GM21786 (cell line): ENCODE data around the gene HTATIP2.
"Not testable (repeated sequence)": the region's sequence is repeated elsewhere in the genome, so short reads cannot be mapped to it uniquely, and the experiment has no call there.

Source experiments
- ATAC-seq: cut with Tn5 transposase; IDR thresholded peaks from one replicate; pipeline ENCODE4 v1.9.1; 2021; ENCODE audit not compliant: unreplicated experiment

Gene HTATIP2

DNA sequence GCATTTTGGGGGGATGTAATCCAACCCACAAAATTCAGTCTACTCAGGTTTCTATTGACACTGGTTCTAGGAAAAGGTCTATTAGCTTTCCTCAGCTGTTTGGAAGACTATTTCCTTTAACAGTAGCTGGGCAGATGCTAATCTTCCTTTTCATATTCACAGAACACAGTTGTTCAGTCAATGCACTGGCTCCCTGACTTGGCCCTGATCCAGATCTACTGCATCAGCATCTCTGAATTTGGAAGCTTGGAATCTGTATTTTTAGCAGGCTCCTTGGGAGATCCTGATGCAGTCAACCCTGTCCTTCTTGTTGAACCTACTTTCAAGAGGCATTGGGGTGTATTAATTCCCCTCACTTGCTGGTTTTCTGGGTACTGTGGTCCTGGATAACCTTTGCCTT, 6.3 kb downstream of the HTATIP2 start:
- no peak for ATAC-seq

DNA sequence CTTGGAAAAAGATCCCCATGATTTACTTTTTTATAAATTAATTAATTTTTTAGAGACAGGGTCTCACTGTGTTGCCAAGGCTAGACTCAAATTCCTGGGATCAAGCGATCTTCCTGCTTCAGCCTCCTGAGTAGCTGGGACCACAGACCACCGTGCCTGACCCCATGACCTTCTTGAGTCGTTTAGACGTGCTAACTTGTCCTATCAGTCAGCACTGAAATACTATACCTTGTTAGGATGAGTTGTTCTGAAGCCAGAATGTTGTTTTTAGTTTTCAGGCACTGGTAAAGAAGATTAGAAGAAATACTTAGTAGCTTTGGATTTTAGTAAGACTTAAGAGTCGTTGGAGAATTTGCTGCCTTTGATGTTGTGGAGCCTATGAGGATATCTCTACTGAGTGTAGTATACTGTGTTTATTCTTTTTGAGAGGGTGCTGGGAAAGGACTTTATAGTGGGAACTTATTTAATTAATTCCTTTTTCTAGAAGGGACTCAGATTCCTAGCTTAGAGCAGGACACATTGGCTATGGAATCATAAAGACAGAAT, 8.6 kb downstream of the HTATIP2 start:
- ATAC-seq, result no peak

DNA sequence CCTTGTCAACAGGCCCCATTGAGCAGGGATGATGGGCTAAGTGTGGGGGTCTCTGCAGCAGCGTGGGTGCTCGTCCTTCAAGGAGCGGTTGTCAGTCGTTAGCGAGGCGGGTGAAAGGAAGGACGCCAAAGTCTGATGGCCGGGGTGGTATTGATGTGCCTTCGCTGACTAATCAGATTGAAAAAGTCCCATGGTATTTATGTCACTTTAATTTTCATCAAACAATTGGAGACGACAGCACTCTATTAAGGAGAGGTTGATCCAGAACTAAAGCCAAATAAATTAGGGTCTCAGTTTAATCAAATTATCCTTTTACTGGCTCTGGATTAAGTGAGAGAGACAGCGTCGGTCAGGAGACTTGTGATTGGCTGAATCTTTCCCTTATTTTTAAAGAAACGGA, 9.6 kb downstream of the HTATIP2 start:
- ATAC-seq, result no peak

DNA sequence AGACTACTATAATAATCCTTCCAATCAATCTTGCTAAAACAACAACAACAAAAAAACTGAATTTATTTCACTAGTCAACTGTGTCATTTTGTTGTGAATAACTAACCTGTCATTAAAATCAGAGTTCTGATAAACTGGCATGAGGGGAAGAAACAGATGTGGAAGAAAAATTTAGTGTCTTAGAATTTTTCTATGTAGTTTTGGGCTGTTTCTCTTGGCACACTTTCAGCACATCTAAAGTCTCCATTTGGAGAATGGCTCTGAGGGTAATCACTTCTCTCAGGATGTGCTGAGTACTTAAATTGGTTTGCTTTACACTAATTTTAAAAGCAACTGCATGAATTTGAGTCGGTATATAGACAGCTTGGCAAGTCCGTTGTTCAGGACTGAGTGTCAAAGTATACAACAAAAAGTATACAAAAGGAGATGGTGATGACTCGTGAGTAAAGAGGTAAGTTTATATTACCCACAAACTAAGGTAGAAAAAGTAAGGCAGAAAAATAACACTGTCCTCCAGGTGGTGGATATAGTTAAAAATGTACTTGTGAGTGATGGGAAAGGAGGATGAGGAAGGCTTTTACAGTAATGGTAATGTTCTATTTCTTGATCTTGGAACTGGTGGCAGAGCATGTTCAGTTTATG, 10.2 kb downstream of the HTATIP2 start:
- no peak for ATAC-seq

DNA sequence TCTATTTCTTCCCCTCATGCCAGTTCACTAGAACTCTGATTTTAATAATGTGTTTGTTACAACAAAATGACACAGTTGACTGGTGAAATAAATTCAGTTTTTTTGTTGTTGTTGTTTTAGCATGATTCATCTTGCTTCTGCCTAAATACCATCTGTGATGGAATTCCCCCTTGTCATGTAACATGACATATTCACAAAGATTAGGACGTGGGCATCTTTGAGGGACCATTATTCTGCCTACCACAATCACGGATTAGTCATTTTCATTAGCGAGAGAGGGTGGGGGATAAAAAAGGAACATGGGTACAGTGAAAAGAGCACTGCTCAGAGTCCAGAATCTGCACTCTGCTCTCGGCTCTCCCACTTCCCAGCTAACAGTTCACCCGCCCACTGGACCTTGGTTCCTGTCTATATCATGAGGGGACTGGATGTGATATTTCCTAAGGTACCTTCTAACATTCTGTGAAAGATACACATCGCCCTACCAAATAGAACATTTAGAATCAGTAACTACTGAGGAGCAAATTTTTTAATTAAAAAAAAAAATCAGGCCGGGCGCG, 11.3 kb downstream of the HTATIP2 start:
- no peak for ATAC-seq

DNA sequence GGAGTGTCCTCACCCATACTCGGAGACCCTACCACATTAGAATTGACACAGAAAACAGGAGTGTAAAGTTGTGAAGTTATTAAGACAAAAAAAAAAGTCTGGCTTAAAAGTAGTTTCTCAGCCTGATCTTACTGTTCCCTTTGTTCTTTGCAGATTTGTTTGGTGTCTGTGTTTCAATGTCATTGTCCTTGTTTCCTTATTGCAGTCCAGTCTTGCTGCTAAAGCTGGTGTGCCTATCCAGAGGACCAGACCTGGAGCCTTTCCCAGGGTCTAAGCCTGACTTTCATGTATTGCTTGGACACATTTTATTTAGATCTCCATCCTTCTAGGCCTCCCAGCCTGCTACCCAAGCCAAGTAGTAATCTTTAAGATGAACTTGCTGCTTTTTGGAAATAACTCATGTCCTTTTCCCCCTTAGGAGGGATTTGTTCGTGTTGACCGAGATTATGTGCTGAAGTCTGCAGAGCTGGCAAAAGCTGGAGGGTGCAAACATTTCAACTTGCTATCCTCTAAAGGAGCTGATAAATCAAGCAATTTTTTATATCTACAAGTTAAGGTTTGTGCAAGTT, 12.7 kb downstream of the HTATIP2 start:
- ATAC-seq, result no peak

DNA sequence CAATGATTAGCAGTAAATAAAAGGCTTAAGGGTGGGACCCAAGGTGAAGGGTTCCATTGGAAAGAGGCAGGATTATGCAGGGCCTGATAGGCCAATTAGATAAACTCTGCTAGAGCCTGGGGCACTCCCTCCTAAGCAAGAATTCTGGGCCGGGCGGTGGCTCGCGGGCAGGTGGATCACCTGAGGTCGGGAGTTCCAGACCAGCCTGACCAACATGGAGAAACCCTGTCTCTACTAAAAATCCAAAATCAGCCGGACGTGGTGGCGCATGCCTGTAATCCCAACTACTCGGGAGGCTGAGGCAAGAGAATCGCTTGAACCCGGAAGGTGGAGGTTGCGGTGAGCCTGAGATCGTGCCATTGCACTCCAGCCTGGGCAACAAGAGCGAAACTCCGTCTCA, 22.5 kb downstream of the HTATIP2 start:
- not testable (repeated sequence) for ATAC-seq

DNA sequence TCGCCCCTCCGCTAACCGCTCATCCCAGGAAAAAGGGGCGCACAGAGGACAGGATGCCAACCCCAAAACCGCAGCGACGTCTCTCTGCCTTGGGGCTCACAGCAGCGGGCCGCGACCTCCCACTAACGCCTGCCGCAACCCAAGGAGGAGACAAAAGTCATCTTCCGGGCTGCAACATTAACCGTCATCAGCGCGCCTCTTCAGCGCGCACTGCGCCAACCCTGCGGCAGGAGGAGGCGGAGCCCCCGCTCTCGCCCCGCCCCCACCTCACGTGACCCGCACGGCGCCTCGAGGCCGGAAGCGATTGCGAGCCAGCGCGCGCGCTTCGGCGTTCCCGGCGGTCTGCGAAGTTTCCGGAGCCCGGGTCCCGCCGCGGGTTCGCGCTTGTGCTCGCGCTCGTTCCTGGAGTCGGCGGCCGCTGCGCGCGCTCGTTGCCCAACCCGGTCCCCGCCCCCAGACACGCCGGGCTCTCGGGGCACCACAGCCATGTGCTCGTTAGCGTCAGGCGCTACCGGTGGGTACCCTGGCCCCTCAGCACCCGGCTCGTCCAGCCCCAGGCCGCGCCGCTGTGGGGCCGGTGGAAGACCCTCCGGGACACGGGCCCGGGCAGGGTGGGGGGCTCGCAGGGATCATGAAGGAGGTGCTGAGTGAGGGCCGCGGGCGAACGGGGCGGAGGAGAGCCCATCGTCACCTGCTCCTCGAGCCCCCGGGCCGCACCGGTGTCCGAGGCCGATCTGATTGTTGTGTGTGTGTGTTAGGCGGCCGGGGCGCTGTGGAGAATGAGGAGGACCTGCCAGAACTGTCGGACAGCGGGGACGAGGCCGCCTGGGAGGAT, 24.0 kb downstream of the HTATIP2 start, which contains the start of gene PRMT3:
TSS of gene PRMT3 (plus strand) at position 456 of the 835 bp plus-strand sequence. CDS start at position 487, 31 bp downstream.
- peak; percentile 75 for ATAC-seq

DNA sequence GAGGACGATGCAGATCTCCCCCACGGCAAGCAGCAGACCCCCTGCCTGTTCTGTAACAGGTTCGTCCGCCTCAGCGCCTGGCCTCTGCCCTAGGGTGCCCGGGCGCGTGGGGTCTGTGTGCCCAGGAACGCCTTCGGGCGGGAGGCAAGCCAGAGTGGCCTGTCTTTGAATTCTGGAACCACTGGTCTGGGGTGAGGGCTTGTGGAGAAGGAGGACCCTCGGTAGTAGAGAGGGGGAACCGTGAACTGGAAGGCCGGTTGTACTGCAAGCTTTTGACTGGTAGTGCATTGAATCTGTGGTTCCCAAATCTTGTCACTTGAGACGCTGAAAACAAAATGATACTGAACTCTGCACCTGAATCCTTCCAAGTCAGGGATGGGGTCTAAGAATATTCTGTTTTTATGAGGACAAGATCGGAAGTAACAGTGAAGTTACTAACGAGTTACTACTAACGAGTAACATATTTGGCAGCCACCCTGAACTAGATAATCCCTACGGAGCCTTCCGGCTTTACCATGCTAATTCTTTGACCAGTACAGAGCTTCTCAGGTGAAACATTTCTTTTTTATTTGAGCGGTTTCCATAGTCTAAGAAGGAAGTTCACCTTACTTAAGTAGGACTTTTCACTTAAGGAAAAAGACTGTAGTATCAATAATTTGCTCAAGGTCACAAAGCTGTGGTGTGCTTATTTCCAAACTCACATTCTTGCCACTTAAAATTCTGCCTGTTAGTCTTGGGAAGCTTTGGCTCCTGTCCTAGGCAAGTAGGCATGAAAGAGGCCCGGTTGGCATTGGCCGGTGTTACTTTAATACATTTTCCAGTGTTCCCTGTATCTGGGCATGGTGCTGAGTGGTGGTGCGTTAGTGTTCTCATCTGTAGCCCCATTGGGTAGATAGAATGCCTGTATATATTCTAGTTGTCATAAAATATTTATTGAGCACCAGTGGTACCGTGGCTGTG, 24.9 kb downstream of the HTATIP2 start:
- peak; percentile 12 for ATAC-seq

DNA sequence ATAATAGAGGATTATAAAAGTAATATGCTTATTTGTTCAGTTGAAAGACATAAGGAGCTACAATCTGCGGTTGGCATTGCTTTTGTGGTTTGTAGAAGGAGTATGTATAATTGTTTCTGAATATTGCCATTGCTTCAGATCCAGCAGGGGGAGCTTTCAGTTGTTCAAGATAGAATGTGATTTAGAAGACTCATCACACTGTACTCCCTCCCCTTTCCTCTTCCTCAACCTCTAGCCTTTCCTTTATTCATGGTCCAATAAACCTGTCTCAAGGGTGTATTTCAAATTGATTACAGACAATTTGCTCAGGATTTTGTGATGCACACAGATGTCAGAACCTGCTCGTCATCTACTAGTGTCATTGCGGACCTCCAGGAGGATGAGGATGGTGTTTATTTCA, 33.8 kb downstream of the HTATIP2 start:
- ATAC-seq, result peak; percentile 94

DNA sequence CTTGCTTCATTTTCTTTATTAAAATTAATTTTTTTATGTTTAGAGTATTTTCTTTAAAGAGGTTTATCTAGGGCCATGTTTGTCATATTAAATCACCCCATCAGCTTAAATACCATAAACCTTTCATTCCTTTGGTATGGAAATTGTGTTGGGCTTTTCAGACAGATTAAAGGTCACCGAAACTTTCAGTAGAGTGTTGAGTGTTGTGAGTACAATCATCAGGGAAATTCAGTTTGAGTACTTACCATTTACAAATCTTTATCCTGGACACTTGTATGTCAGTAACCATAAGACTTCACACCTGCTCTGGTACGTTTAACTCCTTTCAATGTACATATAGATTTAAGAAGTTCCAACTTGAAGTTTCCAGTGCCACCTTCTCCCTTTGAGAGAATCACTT, 36.0 kb downstream of the HTATIP2 start:
- no peak for ATAC-seq

DNA sequence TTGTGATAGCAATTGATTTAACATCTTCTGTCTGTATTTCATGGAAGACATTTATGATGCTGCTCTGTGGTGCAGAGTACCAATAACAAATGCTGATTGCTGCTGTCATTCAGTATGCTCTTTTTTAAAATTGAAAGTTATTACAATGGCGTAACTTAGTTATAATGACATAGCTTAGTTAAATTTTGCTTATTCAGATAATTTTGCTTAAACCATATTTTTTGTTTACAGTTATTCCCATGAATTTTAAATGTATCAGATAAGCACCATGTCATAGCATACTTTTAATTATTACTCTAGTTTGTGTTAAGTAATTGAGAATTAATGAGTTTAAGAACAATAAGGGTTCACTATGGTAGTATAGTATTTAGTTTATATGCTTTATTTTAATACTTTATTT, 39.5 kb downstream of the HTATIP2 start:
- no peak for ATAC-seq

DNA sequence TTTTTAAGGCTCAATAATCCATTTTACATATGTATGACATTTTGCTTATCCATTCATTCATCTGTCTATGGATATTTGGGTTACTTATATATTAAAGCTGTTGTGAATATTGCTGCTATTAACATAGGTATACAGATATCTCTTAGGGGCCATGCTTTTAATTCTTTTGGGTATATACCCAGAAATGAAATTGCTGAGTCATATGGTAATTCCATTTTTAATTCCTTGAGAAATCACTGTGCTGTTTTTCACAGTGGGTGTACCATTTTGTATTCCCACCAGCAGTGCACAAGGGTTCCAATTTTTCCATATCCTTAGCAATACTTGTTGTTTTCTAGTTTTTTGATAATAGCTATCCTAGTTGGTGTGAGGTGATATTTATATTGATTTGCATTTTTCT, 43.0 kb downstream of the HTATIP2 start:
- ATAC-seq, result no peak

DNA sequence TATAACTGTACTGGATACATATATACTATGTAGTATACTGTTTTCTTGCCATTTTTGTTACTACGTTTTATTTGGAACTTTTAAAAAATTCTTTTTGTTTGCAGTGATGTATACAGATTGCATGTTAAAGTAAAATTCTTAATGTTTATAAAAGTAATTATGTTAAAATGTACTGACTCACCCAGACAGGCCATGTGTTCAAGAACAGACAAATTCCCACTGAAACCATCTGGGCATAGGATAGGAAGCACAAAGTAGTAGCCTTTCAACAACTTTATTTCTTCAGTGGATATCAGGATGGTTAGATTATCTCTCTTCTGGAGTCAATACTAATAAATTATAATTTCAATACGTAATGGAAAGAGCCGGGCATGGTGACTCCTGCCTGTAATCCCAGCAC, 43.8 kb downstream of the HTATIP2 start:
- ATAC-seq, result no peak

DNA sequence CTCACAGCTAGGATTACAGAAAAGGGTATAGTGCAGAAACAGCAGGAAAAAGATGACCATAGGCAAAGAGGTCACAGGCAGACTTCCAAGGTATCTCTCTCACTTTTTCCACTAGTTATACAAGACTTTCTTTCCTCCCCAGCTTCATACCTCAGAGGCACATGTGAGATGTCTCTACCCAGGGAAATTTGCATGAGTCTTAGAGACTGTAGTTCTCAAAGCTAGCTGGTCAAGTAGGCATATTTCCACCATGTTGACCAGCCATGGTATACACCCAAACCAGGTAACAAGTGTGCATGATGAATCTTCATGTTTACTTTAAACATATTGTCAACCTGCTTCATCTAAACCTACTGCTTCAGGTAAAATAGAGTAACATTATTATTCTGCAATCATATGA, 51.9 kb downstream of the HTATIP2 start:
- ATAC-seq, result no peak

DNA sequence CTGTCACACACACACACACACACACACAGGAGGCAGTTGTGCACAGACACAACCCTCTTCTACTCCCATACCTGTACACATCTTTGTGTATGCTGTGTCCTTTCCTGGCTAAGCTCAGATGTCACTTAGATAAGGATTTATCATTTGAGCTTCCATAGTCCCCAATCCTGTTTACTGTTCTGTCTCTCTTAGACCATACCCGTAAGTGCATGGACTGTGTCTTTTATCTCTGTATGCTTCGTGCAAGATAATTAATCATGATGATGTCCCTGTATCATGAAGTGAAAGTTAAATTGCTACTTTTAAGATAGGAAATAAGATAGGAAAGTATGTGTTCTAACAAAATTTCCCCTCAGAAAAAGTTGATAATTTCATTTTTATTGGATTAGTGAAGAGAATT, 54.3 kb downstream of the HTATIP2 start:
- no peak for ATAC-seq

DNA sequence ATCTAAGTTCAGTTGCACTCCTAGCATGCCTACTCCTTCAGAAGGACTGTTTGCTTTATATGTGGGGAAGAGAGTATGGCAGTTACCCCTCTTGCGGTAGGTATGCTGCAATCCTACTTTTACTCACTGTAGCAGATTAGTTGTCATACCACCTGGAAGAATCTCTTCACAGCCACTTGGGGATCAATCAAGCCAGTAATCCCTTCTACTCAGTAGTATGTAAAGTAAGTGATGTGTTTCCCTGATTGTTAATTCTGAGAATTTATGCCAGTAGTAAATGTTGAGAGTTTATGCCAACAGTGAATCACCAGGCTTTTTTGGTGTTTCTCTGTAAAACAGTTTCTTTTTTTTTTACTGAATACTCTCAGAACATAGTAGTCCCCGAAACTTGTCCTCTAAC, 58.4 kb downstream of the HTATIP2 start:
- no peak for ATAC-seq

DNA sequence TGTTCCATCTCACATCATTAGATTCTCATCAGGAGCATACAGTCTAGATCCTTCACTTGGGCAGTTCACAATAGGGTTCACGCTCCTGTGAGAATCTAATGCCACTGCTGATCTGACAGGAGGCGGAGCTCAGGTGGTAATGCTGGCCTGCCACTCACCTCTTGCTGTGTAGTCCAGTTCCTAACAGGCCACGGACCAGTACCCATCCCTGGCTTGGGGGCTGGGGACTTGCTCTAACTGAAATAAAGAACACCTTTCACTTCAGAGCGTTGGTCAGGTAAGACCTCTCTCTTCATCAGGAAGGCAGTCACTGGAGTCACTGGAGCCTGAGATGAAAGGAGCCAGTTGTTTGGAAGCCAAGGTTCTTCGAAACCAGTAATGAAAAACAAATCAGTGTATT, 65.7 kb downstream of the HTATIP2 start:
- ATAC-seq, result no peak
